A673 (cell line): ENCODE results near the gene ATG12. TPM values are rescaled to one million over a fixed set of nuclear protein-coding genes. Genes with fewer than 3 reads are reported as not detected.

ENCODE experiments used
- BruUV-seq: library from RNA; stranded (reverse); fragments of 400-500 nt; replicated peaks from 2 replicates; lab custom pipeline; 2021; lab: Mats Ljungman, UMichigan
- CTCF ChIA-PET: fragments of 300-600 bp; sonication (Branson Sonifier 250); formaldehyde crosslinking; loops from one replicate; lab custom pipeline; 2022; ENCODE audit warnings: antibody characterized with exemption; lab: Charles Lee
- POLR2A ChIA-PET: fragments of 300-600 bp; sonication (Branson Sonifier 250); formaldehyde crosslinking; loops from one replicate; lab custom pipeline; 2022; ENCODE audit warnings: antibody characterized with exemption; ENCODE audit not compliant: low non-redundant PET; lab: Charles Lee
- DNase-seq: peaks from one replicate; pipeline ENCODE4 v3.0.0-alpha.2; 2015; ENCODE audit warnings: low spot score
- H3K27ac ChIP-seq: fragments of 200-600 bp; sonication (generic); 2 replicates; pipeline ENCODE4 v1.5.1; 2016; ENCODE audit warnings: mixed run types, low read depth, mild to moderate bottlenecking, mixed read lengths, antibody characterized with exemption, low read length; ENCODE audit not compliant: poor library complexity, severe bottlenecking
- H3K27me3 ChIP-seq: fragments of 200-600 bp; sonication (generic); replicated peaks from 2 replicates; pipeline ENCODE4 v1.6.1; 2017; ENCODE audit warnings: mixed run types, low read depth, mild to moderate bottlenecking, mixed read lengths, antibody characterized with exemption, low read length; ENCODE audit not compliant: insufficient read depth, poor library complexity
- H3K36me3 ChIP-seq: fragments of 200-600 bp; sonication (generic); 2 replicates; pipeline ENCODE4 v1.6.1; 2016; ENCODE audit warnings: mixed run types, mild to moderate bottlenecking, mixed read lengths, antibody characterized with exemption, low read length; ENCODE audit not compliant: insufficient read depth, poor library complexity, severe bottlenecking
- H3K4me1 ChIP-seq: fragments of 200-600 bp; sonication (generic); 2 replicates; pipeline ENCODE4 v1.6.1; 2017; ENCODE audit warnings: mixed run types, mild to moderate bottlenecking, mixed read lengths, antibody characterized with exemption, low read length; ENCODE audit not compliant: insufficient read depth, poor library complexity, severe bottlenecking
- H3K4me3 ChIP-seq: fragments of 200-600 bp; sonication (generic); 2 replicates; pipeline ENCODE4 v1.5.1; 2016; ENCODE audit warnings: low read depth, mixed run types, mild to moderate bottlenecking, mixed read lengths, low read length; ENCODE audit not compliant: poor library complexity, severe bottlenecking
- H3K9me3 ChIP-seq: fragments of 200-600 bp; sonication (generic); 2 replicates; pipeline ENCODE4 v1.6.1; 2016; ENCODE audit warnings: mixed run types, low read depth, mild to moderate bottlenecking, mixed read lengths, antibody characterized with exemption, low read length; ENCODE audit not compliant: poor library complexity, severe bottlenecking
- CTCF ChIP-seq: fragments of 300-800, 200-600 bp; sonication (generic); conservative IDR thresholded peaks from 2 replicates; pipeline ENCODE4 v1.5.1; 2017; ENCODE audit warnings: low read depth, mild to moderate bottlenecking, antibody characterized with exemption, low read length, moderate library complexity, mixed read lengths
- EZH2 ChIP-seq: fragments of 200-600 bp; sonication (generic); IDR thresholded peaks from 2 replicates; pipeline ENCODE4 v1.6.1; 2017; ENCODE audit warnings: borderline replicate concordance, low read depth, mild to moderate bottlenecking, mixed read lengths, antibody characterized with exemption, low read length; ENCODE audit not compliant: poor library complexity, severe bottlenecking
- intact Hi-C: fragments of 100-400 bp; cut with micrococcal nuclease; formaldehyde crosslinking; loops from one replicate; pipeline ENCODE4 v1.10.0; 2022; ENCODE audit not compliant: unreplicated experiment
- total RNA-seq: library from RNA; stranded (reverse); gene quantifications from 2 replicates; pipeline ENCODE4 v1.2.3, GENCODE V29; 2021

Gene ATG12
- total RNA-seq, 1 experiment from 2014 or later: 55.8 TPM

- CTCF ChIA-PET: no interaction called here
- Histone ChIP-seq H3K27me3 (no peaks in the 10 kb centered on the region), H3K9me3 (no peaks in the 10 kb centered on the region), H3K36me3 (no peaks in the 10 kb centered on the region), H3K27ac (peak overlapping the region; percentile 17), H3K4me3 (no peak overlapping the region), H3K4me1 (peaks cover 32% of the 10 kb centered on the region)
- BruUV-seq: no TSS peak
- POLR2A ChIA-PET: no interaction called here
- no peak for DNase-seq
- intact Hi-C loops: no loop called here
- TF ChIP-seq EZH2 (no peak), CTCF (no peak)
Observed at GRCh38 chr5:115857057-115857479, 15.7 kb upstream of the ATG12 start.

DNA sequence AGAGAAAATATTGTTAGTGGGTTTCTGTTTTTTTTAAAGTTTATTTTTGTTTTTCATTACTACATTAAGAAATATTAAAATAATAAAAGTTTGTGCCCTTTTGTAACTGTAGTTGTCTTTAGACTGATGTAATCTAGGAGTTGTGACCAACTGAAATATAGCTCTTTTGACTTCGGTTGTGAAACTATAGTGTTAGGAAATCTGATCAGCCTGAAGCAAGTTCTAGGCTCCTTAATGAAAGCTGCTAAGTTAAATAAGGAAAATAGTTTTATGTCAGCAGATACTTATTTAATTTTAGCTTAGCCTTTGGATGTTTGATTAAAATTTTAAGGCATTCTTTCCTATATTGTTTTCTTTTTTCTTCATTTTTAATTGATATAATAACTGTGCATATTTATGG is 14.6 kb upstream of the ATG12 start:
- ChIA-PET CTCF (no interaction called here), POLR2A (no interaction called here)
- no peaks in the 10 kb centered on the region for H3K27me3 ChIP-seq
- intact Hi-C loops: no loop called here
- H3K4me3 ChIP-seq: no peak overlapping the region
- no peak for TF ChIP-seq CTCF
- no peak for TF ChIP-seq EZH2
- no peaks in the 10 kb centered on the region for H3K9me3 ChIP-seq
- peaks cover 28% of the 10 kb centered on the region for H3K4me1 ChIP-seq
- DNase-seq: no peak
- no peak overlapping the region for H3K27ac ChIP-seq
- H3K36me3 ChIP-seq: no peaks in the 10 kb centered on the region
- no TSS peak for BruUV-seq

DNA sequence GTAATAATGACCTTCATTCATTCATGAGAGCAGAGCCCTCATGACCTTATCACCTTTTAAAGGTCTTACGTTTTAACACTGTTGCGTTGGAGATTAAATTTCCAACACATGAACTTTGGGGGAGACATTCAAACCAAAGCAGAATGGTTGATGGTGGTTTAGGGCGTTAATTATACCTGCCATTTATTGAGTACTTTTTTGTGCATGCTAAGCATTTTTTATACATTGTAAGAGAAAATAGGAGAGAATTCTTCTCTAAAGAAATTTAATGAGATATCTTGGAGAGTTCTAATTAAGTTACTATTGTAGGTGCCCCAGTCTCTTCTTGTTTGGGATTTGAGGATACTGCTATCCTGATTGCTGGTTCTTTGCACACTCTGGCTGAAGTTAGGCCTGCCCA is 12.8 kb upstream of the ATG12 start:
- intact Hi-C loops: no loop called here
- CTCF ChIA-PET: no interaction called here
- POLR2A ChIA-PET: no interaction called here
- Histone ChIP-seq H3K4me1 (peaks cover 19% of the 10 kb centered on the region), H3K27ac (no peak overlapping the region), H3K36me3 (no peaks in the 10 kb centered on the region), H3K27me3 (no peaks in the 10 kb centered on the region), H3K4me3 (no peak overlapping the region), H3K9me3 (no peaks in the 10 kb centered on the region)
- TF ChIP-seq EZH2 (no peak), CTCF (no peak)
- DNase-seq: no peak
- no TSS peak for BruUV-seq
